Measurements from ENCODE around the gene CIB4. TPM values are rescaled to one million over a fixed set of nuclear protein-coding genes. Genes with fewer than 3 reads are reported as not detected.

The CIB4 gene
- total and polyA plus RNA-seq, 2 of the 4 experiments (the other 2 are of a cell fraction): not detected

GRCh38 chr2:26620031-26620605 is 21.0 kb downstream of the CIB4 start:
- dilution Hi-C loops (cut with HindIII; ENCODE audit: low sequenced_read_pairs, unreplicated experiment): no loop called here
- Histone ChIP-seq H3K9me1 (ENCODE audit: insufficient read depth, low read length) (no peaks in the 10 kb centered on the region), H4K5ac (ENCODE audit: low read depth, low read length) (no peak overlapping the region), H3K56ac (ENCODE audit: extremely low read depth, insufficient read depth, low read length) (no peak overlapping the region), H3K4me2 (ENCODE audit: low read depth, low read length) (no peak overlapping the region), H4K91ac (ENCODE audit: insufficient read depth, low read depth, low read length) (no peak overlapping the region), H3K14ac (replicated peaks; ENCODE audit: low read depth, low read length) (no peak overlapping the region), H3K4me1 (ENCODE audit: control insufficient read depth, insufficient read depth, low read length) (peaks cover 5% of the 10 kb centered on the region), H3K27ac (ENCODE audit: insufficient read depth, low read length) (no peak overlapping the region), H2BK15ac (ENCODE audit: low read depth, low read length) (no peak overlapping the region), H3K18ac (ENCODE audit: low read depth, low read length) (no peak overlapping the region), H3K79me1 (ENCODE audit: low read depth in 1 of 2, low read length in 2 of 2) (no peaks in the 10 kb centered on the region), H2AK5ac (ENCODE audit: low read depth, low read length) (no peak overlapping the region), H4K8ac (ENCODE audit: low read depth in 2 of 2, low read length in 2 of 2) (no peak overlapping the region), H2BK20ac (ENCODE audit: low read depth, low read length) (no peak overlapping the region), H3K4ac (ENCODE audit: low read depth, low read length) (no peak overlapping the region), H3K4me3 (ENCODE audit: insufficient read depth, low read depth, low read length) (no peak overlapping the region), H3K23ac (ENCODE audit: low read depth, low read length) (no peak overlapping the region), H2BK5ac (ENCODE audit: low read depth, low read length, poor library complexity, severe bottlenecking) (no peak overlapping the region), H3K27me3 (ENCODE audit: control insufficient read depth, insufficient read depth, low read length) (peaks cover 55% of the 10 kb centered on the region), H4K20me1 (ENCODE audit: insufficient read depth, low read length) (no peaks in the 10 kb centered on the region), H2AK9ac (replicated peaks; ENCODE audit: low read depth, low read length, poor library complexity) (no peak overlapping the region), H2AFZ (replicated peaks; ENCODE audit: low read length, poor library complexity) (no peak overlapping the region), H3K9ac (ENCODE audit: low read depth, low read length) (no peak overlapping the region), H3K9me3 (ENCODE audit: control insufficient read depth, insufficient read depth, low read length) (peaks cover 6% of the 10 kb centered on the region; the same call in 1 of the 2 replicates), H2BK120ac (ENCODE audit: low read depth, low read length) (no peak overlapping the region), H3K36me3 (ENCODE audit: control insufficient read depth, insufficient read depth, low read length) (no peaks in the 10 kb centered on the region)
- no CpG with 5 or more reads among the region's 14 CpGs for WGBS, 2 experiments (ENCODE audit: extremely low coverage in 2 of 2, insufficient read length in 1 of 2)
- CTCF ChIA-PET: no interaction called here
- POLR2A ChIA-PET (ENCODE audit: unreplicated experiment): no interaction called here
- TF ChIP-seq NFE2L2 (IDR thresholded peaks at IDR 0.05; ENCODE audit: low read depth, low read length) (no peak), FOS (IDR thresholded peaks at IDR 0.05; ENCODE audit: low read depth, low read length) (no peak), MAFK (IDR thresholded peaks at IDR 0.05; ENCODE audit: low read depth, low read length) (no peak), RCOR1 (IDR thresholded peaks at IDR 0.05; ENCODE audit: insufficient replicate concordance, low read length) (no peak), RAD21 (IDR thresholded peaks at IDR 0.05; ENCODE audit: low read length) (no peak), MAZ (IDR thresholded peaks at IDR 0.05; ENCODE audit: borderline replicate concordance, low read depth, low read length) (no peak), CHD1 (IDR thresholded peaks at IDR 0.05; ENCODE audit: low read depth, low read length) (no peak), CTCF (conservative IDR thresholded peaks at IDR 0.05; ENCODE audit: low read depth, low read length) (no peak), CEBPB (IDR thresholded peaks at IDR 0.05; ENCODE audit: low read depth, low read length) (no peak), MXI1 (IDR thresholded peaks at IDR 0.05; ENCODE audit: borderline replicate concordance, low read depth, low read length) (no peak), BHLHE40 (IDR thresholded peaks at IDR 0.05; ENCODE audit: low read depth, low read length) (no peak), POLR2A (IDR thresholded peaks at IDR 0.05; ENCODE audit: low read depth, low read length) (no peak), SMC3 (IDR thresholded peaks at IDR 0.05; ENCODE audit: low read depth, low read length) (no peak)
- TF ChIP-seq, protein P1, sequence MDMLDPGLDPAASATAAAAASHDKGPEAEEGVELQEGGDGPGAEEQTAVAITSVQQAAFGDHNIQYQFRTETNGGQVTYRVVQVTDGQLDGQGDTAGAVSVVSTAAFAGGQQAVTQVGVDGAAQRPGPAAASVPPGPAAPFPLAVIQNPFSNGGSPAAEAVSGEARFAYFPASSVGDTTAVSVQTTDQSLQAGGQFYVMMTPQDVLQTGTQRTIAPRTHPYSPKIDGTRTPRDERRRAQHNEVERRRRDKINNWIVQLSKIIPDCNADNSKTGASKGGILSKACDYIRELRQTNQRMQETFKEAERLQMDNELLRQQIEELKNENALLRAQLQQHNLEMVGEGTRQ (IDR thresholded peaks at IDR 0.05; ENCODE audit: low read depth, low read length): no peak
- TF ChIP-seq, protein P2, sequence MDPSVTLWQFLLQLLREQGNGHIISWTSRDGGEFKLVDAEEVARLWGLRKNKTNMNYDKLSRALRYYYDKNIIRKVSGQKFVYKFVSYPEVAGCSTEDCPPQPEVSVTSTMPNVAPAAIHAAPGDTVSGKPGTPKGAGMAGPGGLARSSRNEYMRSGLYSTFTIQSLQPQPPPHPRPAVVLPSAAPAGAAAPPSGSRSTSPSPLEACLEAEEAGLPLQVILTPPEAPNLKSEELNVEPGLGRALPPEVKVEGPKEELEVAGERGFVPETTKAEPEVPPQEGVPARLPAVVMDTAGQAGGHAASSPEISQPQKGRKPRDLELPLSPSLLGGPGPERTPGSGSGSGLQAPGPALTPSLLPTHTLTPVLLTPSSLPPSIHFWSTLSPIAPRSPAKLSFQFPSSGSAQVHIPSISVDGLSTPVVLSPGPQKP (IDR thresholded peaks at IDR 0.05; ENCODE audit: borderline replicate concordance, low read depth, low read length): no peak
- ATAC-seq (ENCODE audit: low read depth) (no peak), DNase-seq (no peak)
- BruUV-seq (replicated peaks): no TSS peak
- intact Hi-C loops (cut with micrococcal nuclease): no loop called here
- in situ Hi-C loops (cut with MboI; ENCODE audit: low sequenced_read_pairs): no loop called here

All from IMR-90 (cell line).